ENCODE results near the gene ZMAT2. TPM values are rescaled to one million over a fixed set of nuclear protein-coding genes. Genes with fewer than 3 reads are reported as not detected.

The ZMAT2 gene
- total and polyA plus RNA-seq, 10 donors = 34.4 to 80.3 (median 47.5) TPM

GRCh38 chr5:140674211-140674610, 26.0 kb upstream of the ZMAT2 start:
- Histone ChIP-seq H3K27me3 (replicated peaks in 1 of 7) (no peaks in the 10 kb centered on the region), H3K4me3 (no peak overlapping the region), H3K27ac (no peak overlapping the region), H3K36me3 (peaks cover 0 to 100% (median 92%) of the 10 kb centered on the region in 6 donors), H3K4me1 (no peaks in the 10 kb centered on the region), H3K9me3 (no peaks in the 10 kb centered on the region)
- DNase-seq = no peak
- TF ChIP-seq CTCF (IDR thresholded peaks at IDR 0.05 in 8 of 11, conservative IDR thresholded peaks at IDR 0.05 in 3 of 11) (no peak), POLR2A (IDR thresholded peaks at IDR 0.05) (no peak), POLR2AphosphoS5 (IDR thresholded peaks at IDR 0.05) (no peak)
- intact Hi-C loops (cut with DNase I; ENCODE audit: low total_unique reads) = no loop called here
- WGBS, 5 donors = 68 to 91% (median 80%) methylated on average over 2 of the region's 2 CpGs

GRCh38 chr5:140674629-140675028, 25.6 kb upstream of the ZMAT2 start:
- DNase-seq = no peak
- Histone ChIP-seq H3K36me3 (peaks cover 0 to 100% (median 92%) of the 10 kb centered on the region in 6 donors), H3K27me3 (replicated peaks in 1 of 7) (no peaks in the 10 kb centered on the region), H3K4me3 (no peak overlapping the region), H3K27ac (no peak overlapping the region), H3K9me3 (no peaks in the 10 kb centered on the region), H3K4me1 (no peaks in the 10 kb centered on the region)
- intact Hi-C loops (cut with DNase I; ENCODE audit: low total_unique reads) = no loop called here
- no peak for TF ChIP-seq CTCF (IDR thresholded peaks at IDR 0.05 in 8 of 11, conservative IDR thresholded peaks at IDR 0.05 in 3 of 11)
- WGBS, 5 donors = 92 to 98% (median 95%) methylated on average over 4 of the region's 4 CpGs

- H3K4me1 ChIP-seq = no peaks in the 10 kb centered on the region
- H3K9me3 ChIP-seq = no peaks in the 10 kb centered on the region
- TF ChIP-seq CTCF (IDR thresholded peaks at IDR 0.05 in 8 of 11, conservative IDR thresholded peaks at IDR 0.05 in 3 of 11) (no peak), POLR2AphosphoS5 (IDR thresholded peaks at IDR 0.05) (no peak), POLR2A (IDR thresholded peaks at IDR 0.05) (no peak)
- H3K27me3 ChIP-seq (replicated peaks in 1 of 7) = no peaks in the 10 kb centered on the region
- no peak overlapping the region for H3K27ac ChIP-seq
- no peak for DNase-seq
- WGBS, 5 donors = 77 to 93% (median 91%) methylated on average over 3 of the region's 3 CpGs
- intact Hi-C loops (cut with DNase I; ENCODE audit: low total_unique reads) = no loop called here
- peaks cover 4 to 100% (median 84%) of the 10 kb centered on the region in 6 donors for H3K36me3 ChIP-seq
- H3K4me3 ChIP-seq = no peak overlapping the region
Observed at GRCh38 chr5:140677947-140678346, 22.3 kb upstream of the ZMAT2 start.

GRCh38 chr5:140678993-140679392, 21.3 kb upstream of the ZMAT2 start:
- no peaks in the 10 kb centered on the region for H3K9me3 ChIP-seq
- H3K4me3 ChIP-seq = no peak overlapping the region
- no peak overlapping the region for H3K27ac ChIP-seq
- no peak for TF ChIP-seq POLR2AphosphoS5 (IDR thresholded peaks at IDR 0.05)
- no peak for TF ChIP-seq CTCF (IDR thresholded peaks at IDR 0.05 in 8 of 11, conservative IDR thresholded peaks at IDR 0.05 in 3 of 11)
- TF ChIP-seq POLR2A (IDR thresholded peaks at IDR 0.05) = no peak
- intact Hi-C loops (cut with DNase I; ENCODE audit: low total_unique reads) = no loop called here
- peaks cover 4 to 100% (median 77%) of the 10 kb centered on the region in 6 donors for H3K36me3 ChIP-seq
- DNase-seq = no peak
- WGBS, 5 donors = 94 to 98% (median 96%) methylated on average over 7 of the region's 7 CpGs
- no peaks in the 10 kb centered on the region for H3K4me1 ChIP-seq
- no peaks in the 10 kb centered on the region for H3K27me3 ChIP-seq (replicated peaks in 1 of 7)
